ENCODE results near the gene BRD4.

DNA sequence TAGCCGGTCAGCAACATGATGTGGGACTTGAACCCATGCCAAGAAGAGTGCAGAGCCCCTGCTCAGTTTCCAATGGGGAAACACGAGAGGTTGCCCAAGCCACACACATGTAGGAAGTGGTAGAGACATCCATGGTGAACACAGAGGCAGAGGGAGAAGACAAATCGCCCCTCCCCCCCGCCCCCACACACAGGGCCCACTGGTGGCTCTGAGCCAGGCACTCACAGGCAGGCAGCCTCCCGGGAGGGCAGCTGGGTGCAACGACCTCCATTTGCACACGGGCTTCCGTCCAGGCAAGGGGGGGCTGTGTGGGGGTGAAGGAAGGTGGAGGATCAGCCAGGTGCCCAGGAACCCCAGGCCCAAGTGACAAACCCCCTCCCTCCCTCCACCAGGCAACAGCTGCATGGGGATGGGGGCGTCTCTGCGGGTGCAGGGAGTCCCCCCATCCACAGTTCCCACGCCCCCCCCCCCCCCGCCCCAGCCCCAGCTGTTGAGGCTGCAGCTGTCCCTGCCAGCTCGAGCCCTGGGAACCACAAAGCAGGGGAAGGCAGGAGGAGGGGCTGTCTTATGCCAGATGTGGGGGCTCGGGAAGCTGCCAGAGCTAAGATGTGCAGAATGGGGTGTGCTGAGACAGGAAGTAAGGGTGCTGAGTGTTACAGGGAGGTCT is 134.9 kb downstream of the BRD4 start:
- no peak for TF ChIP-seq POLR2A (IDR thresholded peaks at IDR 0.05)
- no peak for TF ChIP-seq POLR2AphosphoS5 (IDR thresholded peaks at IDR 0.05; ENCODE audit: insufficient read depth in 1 of 2, low read depth in 1 of 2)

All from vagina (tissue), 2 donors.